Neural progenitor cell (in vitro differentiated cells): ENCODE data around the gene BSND. TPM values are rescaled to one million over a fixed set of nuclear protein-coding genes. Genes with fewer than 3 reads are reported as not detected.

Experiments
- DNase-seq: peaks from one replicate; pipeline ENCODE4 v3.0.0-alpha.2; 2016; ENCODE audit warnings: low spot score
- H2AFZ ChIP-seq: fragments of 200-600 bp; sonication (generic); replicated peaks from 2 replicates; pipeline ENCODE4 v1.6.1; 2016; ENCODE audit warnings: antibody characterized with exemption
- H3F3A ChIP-seq: fragments of 200-600 bp; sonication (generic); 2 replicates; pipeline ENCODE4 v1.6.1; 2016; ENCODE audit warnings: antibody characterized with exemption, low read depth
- H3K27ac ChIP-seq: fragments of 200-600 bp; sonication (generic); 2 replicates; pipeline ENCODE4 v1.5.1; 2016; ENCODE audit warnings: mild to moderate bottlenecking
- H3K27me3 ChIP-seq: fragments of 200-600 bp; sonication (generic); 2 replicates; pipeline ENCODE4 v1.6.1; 2016; ENCODE audit warnings: mild to moderate bottlenecking, moderate library complexity
- H3K36me3 ChIP-seq: fragments of 200-600 bp; sonication (generic); 2 replicates; pipeline ENCODE4 v1.5.1; 2016
- H3K4me1 ChIP-seq: fragments of 200-600 bp; sonication (generic); 2 replicates; pipeline ENCODE4 v1.6.1; 2016; ENCODE audit warnings: mixed run types
- H3K4me2 ChIP-seq: fragments of 200-600 bp; sonication (generic); 2 replicates; pipeline ENCODE4 v1.6.1; 2016
- H3K4me3 ChIP-seq: fragments of 200-600 bp; sonication (generic); 2 replicates; pipeline ENCODE4 v1.5.1; 2016
- H3K79me2 ChIP-seq: fragments of 200-600 bp; sonication (generic); 2 replicates; pipeline ENCODE4 v1.6.1; 2016; ENCODE audit warnings: low read depth
- H3K9ac ChIP-seq: fragments of 200-600 bp; sonication (generic); 2 replicates; pipeline ENCODE4 v1.6.1; 2016
- H3K9me3 ChIP-seq: fragments of 200-600 bp; sonication (generic); 2 replicates; pipeline ENCODE4 v1.5.1; 2016; ENCODE audit warnings: low read depth
- H4K20me1 ChIP-seq: fragments of 200-600 bp; sonication (generic); 2 replicates; pipeline ENCODE4 v1.6.1; 2016; ENCODE audit warnings: low read depth
- H3K27ac Mint-ChIP-seq: 3 replicates; pipeline ENCODE4 v1.8.0; 2021; ENCODE audit warnings: mixed read lengths
- H3K27me3 Mint-ChIP-seq: 2 replicates; pipeline ENCODE4 v1.8.0; 2022; ENCODE audit warnings: low read depth, mild to moderate bottlenecking, inconsistent platforms, moderate library complexity, mixed read lengths; ENCODE audit not compliant: insufficient read depth
- H3K36me3 Mint-ChIP-seq: 3 replicates; pipeline ENCODE4 v1.8.0; 2021; ENCODE audit warnings: mixed read lengths
- H3K4me1 Mint-ChIP-seq: 3 replicates; pipeline ENCODE4 v1.8.0; 2021; ENCODE audit warnings: mixed read lengths
- H3K4me3 Mint-ChIP-seq: 3 replicates; pipeline ENCODE4 v1.8.0; 2021; ENCODE audit warnings: mild to moderate bottlenecking, moderate library complexity, mixed read lengths
- H3K9me3 Mint-ChIP-seq: 3 replicates; pipeline ENCODE4 v1.8.0; 2020; ENCODE audit warnings: mixed read lengths
- CTCF ChIP-seq: fragments of 200-600 bp; sonication (generic); IDR thresholded peaks from 2 replicates; pipeline ENCODE4 v1.5.1; 2017; ENCODE audit warnings: antibody characterized with exemption, mild to moderate bottlenecking
- EZH2 ChIP-seq: fragments of 200-600 bp; sonication (generic); IDR thresholded peaks from 2 replicates; pipeline ENCODE4 v1.6.1; 2017; ENCODE audit warnings: antibody characterized with exemption, mild to moderate bottlenecking, moderate library complexity
- EZH2phosphoT487 ChIP-seq: fragments of 200-600 bp; sonication (generic); IDR thresholded peaks from 2 replicates; pipeline ENCODE4 v1.6.1; 2017; ENCODE audit warnings: antibody characterized with exemption
- total RNA-seq: library from RNA; depleted of rRNA; stranded (reverse); fragments of >200 nt; gene quantifications from 2 replicates; pipeline ENCODE4 v1.2.3, GENCODE V29; 2015; ENCODE audit warnings: low replicate concordance

BSND gene
- total RNA-seq, 1 donor from 2014 or later, result not detected

GRCh38 chr1:54980528-54981241, 18.0 kb upstream of the BSND start, which contains the start of gene TMEM61:
TSS of gene TMEM61 (plus strand) at chr1:54980628. CDS start at chr1:54981066, 438 bp downstream.
- Histone ChIP-seq H3K79me2 (no peaks in the 10 kb centered on the region), H3K9ac (no peak within 1 kb of the TSS), H4K20me1 (no peaks in the 10 kb centered on the region), H3K36me3 (no peaks in the 10 kb centered on the region), H3K27me3 (peaks cover 52% of the 10 kb centered on the region), H3F3A (no peaks in the 10 kb centered on the region), H3K4me1 (no peaks in the 10 kb centered on the region), H3K4me3 (peak within 1 kb of the TSS; percentile 57), H3K9me3 (no peaks in the 10 kb centered on the region), H3K27ac (no peak within 1 kb of the TSS), H2AFZ (peak within 1 kb of the TSS; percentile 42), H3K4me2 (peak within 1 kb of the TSS; percentile 87)
- Mint-ChIP-seq H3K36me3 (no peaks in the 10 kb centered on the region), H3K4me1 (peaks cover 22% of the 10 kb centered on the region), H3K27me3 (peaks cover 28% of the 10 kb centered on the region), H3K27ac (no peak within 1 kb of the TSS), H3K4me3 (peak within 1 kb of the TSS; percentile 78), H3K9me3 (peaks cover 2% of the 10 kb centered on the region)
- DNase-seq, result peak; percentile 66
- TF ChIP-seq CTCF (no peak), EZH2 (peak; percentile 58), EZH2phosphoT487 (no peak)

GRCh38 chr1:54981466-54981865, 17.3 kb upstream of the BSND start:
- DNase-seq, result no peak
- H3K9ac ChIP-seq, result no peak overlapping the region
- peaks cover 2% of the 10 kb centered on the region for H3K9me3 Mint-ChIP-seq
- H3K27ac Mint-ChIP-seq, result no peak overlapping the region
- no peaks in the 10 kb centered on the region for H3K36me3 ChIP-seq
- H3K79me2 ChIP-seq, result no peaks in the 10 kb centered on the region
- H3K9me3 ChIP-seq, result no peaks in the 10 kb centered on the region
- H3K27me3 Mint-ChIP-seq, result peaks cover 27% of the 10 kb centered on the region
- H3K4me3 ChIP-seq, result no peak overlapping the region
- H3K36me3 Mint-ChIP-seq, result no peaks in the 10 kb centered on the region
- H3K27ac ChIP-seq, result no peak overlapping the region
- H2AFZ ChIP-seq, result no peak overlapping the region
- no peaks in the 10 kb centered on the region for H4K20me1 ChIP-seq
- no peak overlapping the region for H3K4me2 ChIP-seq
- H3K4me1 ChIP-seq, result no peaks in the 10 kb centered on the region
- no peaks in the 10 kb centered on the region for H3F3A ChIP-seq
- TF ChIP-seq CTCF, result no peak
- TF ChIP-seq EZH2phosphoT487, result no peak
- TF ChIP-seq EZH2, result no peak
- H3K4me3 Mint-ChIP-seq, result no peak overlapping the region
- H3K4me1 Mint-ChIP-seq, result peaks cover 22% of the 10 kb centered on the region
- peaks cover 52% of the 10 kb centered on the region for H3K27me3 ChIP-seq

GRCh38 chr1:54982739-54983138, 16.0 kb upstream of the BSND start:
- peaks cover 29% of the 10 kb centered on the region for H3K27me3 Mint-ChIP-seq
- no peaks in the 10 kb centered on the region for H3F3A ChIP-seq

More at GRCh38 chr1:54982739-54983138, 16.0 kb upstream of the BSND start:
- H3K79me2 ChIP-seq, result no peaks in the 10 kb centered on the region
- DNase-seq, result no peak
- no peaks in the 10 kb centered on the region for H3K4me1 ChIP-seq
- TF ChIP-seq CTCF (peak; percentile 17), EZH2 (no peak)
- no peak overlapping the region for H3K9ac ChIP-seq
- peaks cover 2% of the 10 kb centered on the region for H3K9me3 Mint-ChIP-seq
- no peaks in the 10 kb centered on the region for H3K36me3 ChIP-seq
- H3K36me3 Mint-ChIP-seq, result no peaks in the 10 kb centered on the region
- H3K27me3 ChIP-seq, result peaks cover 49% of the 10 kb centered on the region
- H2AFZ ChIP-seq, result no peak overlapping the region
- H3K27ac Mint-ChIP-seq, result no peak overlapping the region
- no peaks in the 10 kb centered on the region for H4K20me1 ChIP-seq
- no peaks in the 10 kb centered on the region for H3K9me3 ChIP-seq
- no peak overlapping the region for H3K4me3 ChIP-seq
- H3K27ac ChIP-seq, result no peak overlapping the region
- no peak overlapping the region for H3K4me3 Mint-ChIP-seq
- no peak overlapping the region for H3K4me2 ChIP-seq
- peaks cover 26% of the 10 kb centered on the region for H3K4me1 Mint-ChIP-seq
